DLD1 (cell line): ENCODE results near the gene CEACAM6.
"Not testable (repeated sequence)": the region's sequence is repeated elsewhere in the genome, so short reads cannot be mapped to it uniquely, and the experiment has no call there.

Source experiments
- in situ Hi-C: cut with HindIII; loops from 2 replicates; pipeline ENCODE4 v1.10.0; 2017; ENCODE audit warnings: low sequenced_read_pairs

Gene CEACAM6

GRCh38 chr19:41755328-41755913 lies at the start of gene CEACAM6:
TSS of gene CEACAM6 (plus strand) at chr19:41755530. CDS start at chr19:41755639, 109 bp downstream.
- in situ Hi-C loops = no loop called here

GRCh38 chr19:41706741-41707501 lies 48.4 kb upstream of the CEACAM6 start:
- in situ Hi-C loops = no loop called here

GRCh38 chr19:41707502-41707812 lies 47.9 kb upstream of the CEACAM6 start:
- in situ Hi-C loops = no loop called here

- in situ Hi-C loops = no loop called here
These were observed 47.4 kb upstream of the CEACAM6 start for GRCh38 chr19:41707871-41708371.

GRCh38 chr19:41708481-41708880 lies 46.8 kb upstream of the CEACAM6 start, which contains the start of gene CEACAM5:
TSS of gene CEACAM5 (plus strand) at chr19:41708626. CDS start at chr19:41708732, 106 bp downstream.
- in situ Hi-C loops = no loop called here

GRCh38 chr19:41709516-41709915 lies 45.8 kb upstream of the CEACAM6 start:
- in situ Hi-C loops = not testable (repeated sequence)

GRCh38 chr19:41709951-41710645 lies 45.2 kb upstream of the CEACAM6 start:
- in situ Hi-C loops = no loop called here

- in situ Hi-C loops = no loop called here
These were observed 43.7 kb upstream of the CEACAM6 start for GRCh38 chr19:41711376-41712261.

GRCh38 chr19:41714598-41714997 lies 40.7 kb upstream of the CEACAM6 start:
- in situ Hi-C loops = no loop called here

GRCh38 chr19:41718761-41719160 lies 36.6 kb upstream of the CEACAM6 start:
- in situ Hi-C loops = no loop called here

- in situ Hi-C loops = no loop called here
These were observed 35.2 kb upstream of the CEACAM6 start for GRCh38 chr19:41720103-41720502.

GRCh38 chr19:41726493-41726892 lies 28.8 kb upstream of the CEACAM6 start:
- in situ Hi-C loops = no loop called here

GRCh38 chr19:41734156-41734555 lies 21.2 kb upstream of the CEACAM6 start:
- in situ Hi-C loops = no loop called here

GRCh38 chr19:41734585-41734984 lies 20.7 kb upstream of the CEACAM6 start:
- in situ Hi-C loops = no loop called here

GRCh38 chr19:41735071-41735600 lies 20.2 kb upstream of the CEACAM6 start:
- in situ Hi-C loops = no loop called here

GRCh38 chr19:41739361-41739760 lies 16.0 kb upstream of the CEACAM6 start:
- in situ Hi-C loops = no loop called here

- in situ Hi-C loops = no loop called here
These were observed 14.7 kb upstream of the CEACAM6 start for GRCh38 chr19:41740415-41741243.

- in situ Hi-C loops = no loop called here
These were observed 14.1 kb upstream of the CEACAM6 start for GRCh38 chr19:41741244-41741554.

GRCh38 chr19:41744850-41745249 lies 10.5 kb upstream of the CEACAM6 start:
- in situ Hi-C loops = no loop called here

- in situ Hi-C loops = no loop called here
These were observed 9.6 kb upstream of the CEACAM6 start for GRCh38 chr19:41745756-41746155.
